ENCODE data around the gene IQCN. TPM values are rescaled to one million over a fixed set of nuclear protein-coding genes. Genes with fewer than 3 reads are reported as not detected.

IQCN gene, protein sequence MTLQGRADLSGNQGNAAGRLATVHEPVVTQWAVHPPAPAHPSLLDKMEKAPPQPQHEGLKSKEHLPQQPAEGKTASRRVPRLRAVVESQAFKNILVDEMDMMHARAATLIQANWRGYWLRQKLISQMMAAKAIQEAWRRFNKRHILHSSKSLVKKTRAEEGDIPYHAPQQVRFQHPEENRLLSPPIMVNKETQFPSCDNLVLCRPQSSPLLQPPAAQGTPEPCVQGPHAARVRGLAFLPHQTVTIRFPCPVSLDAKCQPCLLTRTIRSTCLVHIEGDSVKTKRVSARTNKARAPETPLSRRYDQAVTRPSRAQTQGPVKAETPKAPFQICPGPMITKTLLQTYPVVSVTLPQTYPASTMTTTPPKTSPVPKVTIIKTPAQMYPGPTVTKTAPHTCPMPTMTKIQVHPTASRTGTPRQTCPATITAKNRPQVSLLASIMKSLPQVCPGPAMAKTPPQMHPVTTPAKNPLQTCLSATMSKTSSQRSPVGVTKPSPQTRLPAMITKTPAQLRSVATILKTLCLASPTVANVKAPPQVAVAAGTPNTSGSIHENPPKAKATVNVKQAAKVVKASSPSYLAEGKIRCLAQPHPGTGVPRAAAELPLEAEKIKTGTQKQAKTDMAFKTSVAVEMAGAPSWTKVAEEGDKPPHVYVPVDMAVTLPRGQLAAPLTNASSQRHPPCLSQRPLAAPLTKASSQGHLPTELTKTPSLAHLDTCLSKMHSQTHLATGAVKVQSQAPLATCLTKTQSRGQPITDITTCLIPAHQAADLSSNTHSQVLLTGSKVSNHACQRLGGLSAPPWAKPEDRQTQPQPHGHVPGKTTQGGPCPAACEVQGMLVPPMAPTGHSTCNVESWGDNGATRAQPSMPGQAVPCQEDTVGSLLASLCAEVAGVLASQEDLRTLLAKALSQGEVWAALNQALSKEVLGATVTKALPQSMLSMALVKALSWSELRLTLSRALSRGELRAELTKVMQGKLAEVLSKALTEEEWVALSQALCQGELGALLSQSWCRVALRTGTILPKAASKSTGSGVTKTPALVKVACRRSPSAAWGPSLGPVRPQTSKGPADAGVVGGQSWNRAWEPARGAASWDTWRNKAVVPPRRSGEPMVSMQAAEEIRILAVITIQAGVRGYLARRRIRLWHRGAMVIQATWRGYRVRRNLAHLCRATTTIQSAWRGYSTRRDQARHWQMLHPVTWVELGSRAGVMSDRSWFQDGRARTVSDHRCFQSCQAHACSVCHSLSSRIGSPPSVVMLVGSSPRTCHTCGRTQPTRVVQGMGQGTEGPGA (N-terminal part only)
- 3.3 TPM for total RNA-seq

GRCh38 chr19:18274219-18274780 is at the start of gene IQCN:
IQCN (minus strand) TSS chr19:18274452; CDS start chr19:18269478, 4,974 bp downstream.

GRCh38 chr19:18322759-18323460 is 48.7 kb upstream of the IQCN start, which contains the start of gene LSM4:
LSM4 (minus strand) TSS chr19:18323076; CDS start chr19:18323020, 56 bp downstream.

GRCh38 chr19:18281082-18282020 is 7.1 kb upstream of the IQCN start, which contains the start of gene JUND:
JUND (minus strand) TSS chr19:18281622; CDS start chr19:18281484, 138 bp downstream.

GRCh38 chr19:18225702-18226468 is 48.4 kb downstream of the IQCN start, which contains the start of gene PDE4C:
PDE4C (minus strand) TSS chr19:18226438; CDS start chr19:18226415, 23 bp downstream.

Small RNA genes within 50 kb of the gene (small RNA-seq; reads per million reads assigned to genes)
- gene MIR3188 (ENCODE audit: low replicate concordance): 0.12 reads per million
- gene RPL39P38 (ENCODE audit: low replicate concordance): not detected

Other genes with a start within 250 kb of the IQCN start
- 1.3 TPM for gene IL12RB1, start 187.5 kb downstream of the IQCN start, total RNA-seq
- 10.4 TPM for gene MAST3, start 176.7 kb downstream of the IQCN start, total RNA-seq
- 14.0 TPM for gene PIK3R2, start 121.3 kb downstream of the IQCN start, total RNA-seq
- 57.0 TPM for gene IFI30, start 100.6 kb downstream of the IQCN start, total RNA-seq
- gene MPV17L2, start 81.2 kb downstream of the IQCN start, total RNA-seq: 8.1 TPM
- gene RAB3A, start 70.4 kb downstream of the IQCN start, total RNA-seq: 8.8 TPM
- gene PDE4C, start 48.0 kb downstream of the IQCN start, total RNA-seq: 5.3 TPM
- 367 TPM for gene JUND, start 7.2 kb upstream of the IQCN start, total RNA-seq
- 148 TPM for gene LSM4, start 48.6 kb upstream of the IQCN start, total RNA-seq
- 31.9 TPM for gene PGPEP1, start 66.1 kb upstream of the IQCN start, total RNA-seq
- 139 TPM for gene GDF15, start 111.7 kb upstream of the IQCN start, total RNA-seq
- gene LRRC25, start 123.2 kb upstream of the IQCN start, total RNA-seq: 5.4 TPM
- 77.5 TPM for gene SSBP4, start 144.9 kb upstream of the IQCN start, total RNA-seq
- gene ISYNA1, start 163.7 kb upstream of the IQCN start, total RNA-seq: 126 TPM
- gene ELL, start 247.6 kb upstream of the IQCN start, total RNA-seq: 19.2 TPM